Activated T-helper 2 cell treated with anti-CD3 and anti-CD28 coated beads, Interferon-gamma antibody, Interleukin-2, Interleukin-4, amounts not matched to agents 10 μg/mL and 5 μg/mL and 100 μg/mL, durations not matched to agents 14 hours and 24 hours and 36 hours (primary cell): ENCODE results near the gene CRY1. TPM values are rescaled to one million over a fixed set of nuclear protein-coding genes. Genes with fewer than 3 reads are reported as not detected.
A peak's percentile ranks its signal among the peaks of the same experiment; 100 is the strongest.
"Not testable (repeated sequence)": the region's sequence is repeated elsewhere in the genome, so short reads cannot be mapped to it uniquely, and the experiment has no call there.

Experiments used
- DNase-seq: peaks from one replicate; pipeline ENCODE4 v3.0.0; 2021; ENCODE audit warnings: low spot score
- H3K27ac Mint-ChIP-seq: one replicate; pipeline ENCODE4 v1.8.0; 2021; ENCODE audit warnings: mixed read lengths
- H3K27me3 Mint-ChIP-seq: one replicate; pipeline ENCODE4 v1.8.0; 2021; ENCODE audit warnings: low read depth, mixed read lengths
- H3K36me3 Mint-ChIP-seq: one replicate; pipeline ENCODE4 v1.8.0; 2021; ENCODE audit warnings: low read depth, mixed read lengths
- H3K4me1 Mint-ChIP-seq: one replicate; pipeline ENCODE4 v1.8.0; 2021; ENCODE audit warnings: low read depth, mixed read lengths
- H3K4me3 Mint-ChIP-seq: one replicate; pipeline ENCODE4 v1.8.0; 2021; ENCODE audit warnings: low read depth, mild to moderate bottlenecking, moderate library complexity, mixed read lengths
- H3K9me3 Mint-ChIP-seq: one replicate; pipeline ENCODE4 v1.8.0; 2021; ENCODE audit warnings: mixed read lengths
- intact Hi-C: fragments of 100-400 bp; cut with micrococcal nuclease; formaldehyde crosslinking; loops from one replicate; pipeline ENCODE4 v1.15.1; 2023
- total RNA-seq: library from RNA; stranded (reverse); gene quantifications from 2 replicates; pipeline ENCODE4 v1.2.3, GENCODE V29; 2022

Gene CRY1
- total RNA-seq, 1 donor from 2014 or later, result 25.4 TPM

DNA sequence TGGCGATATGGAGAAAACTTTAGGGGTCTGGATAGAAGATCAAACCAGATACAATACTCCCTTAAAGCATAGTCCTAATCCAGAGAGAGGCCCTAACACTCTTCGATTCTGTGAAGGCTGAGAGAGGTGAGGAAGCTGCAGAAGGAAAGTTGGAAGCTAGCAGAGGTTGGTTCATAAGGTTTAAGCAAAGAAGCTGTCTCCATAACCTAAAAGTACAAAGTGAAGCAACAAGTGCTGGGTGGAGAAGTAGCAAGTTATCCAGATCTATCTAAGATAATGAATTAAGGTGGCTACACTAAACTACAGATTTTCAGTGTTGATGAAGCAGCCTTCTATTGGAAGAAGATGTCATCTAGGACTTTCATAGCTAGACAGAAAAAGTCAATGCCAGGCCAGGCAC lies 81.8 kb downstream of the CRY1 start:
- Mint-ChIP-seq H3K4me3 (no peak overlapping the region), H3K27ac (no peak overlapping the region), H3K36me3 (no peaks in the 10 kb centered on the region), H3K27me3 (no peaks in the 10 kb centered on the region), H3K9me3 (no peaks in the 10 kb centered on the region), H3K4me1 (no peaks in the 10 kb centered on the region)
- no peak for DNase-seq
- intact Hi-C loops, result no loop called here

DNA sequence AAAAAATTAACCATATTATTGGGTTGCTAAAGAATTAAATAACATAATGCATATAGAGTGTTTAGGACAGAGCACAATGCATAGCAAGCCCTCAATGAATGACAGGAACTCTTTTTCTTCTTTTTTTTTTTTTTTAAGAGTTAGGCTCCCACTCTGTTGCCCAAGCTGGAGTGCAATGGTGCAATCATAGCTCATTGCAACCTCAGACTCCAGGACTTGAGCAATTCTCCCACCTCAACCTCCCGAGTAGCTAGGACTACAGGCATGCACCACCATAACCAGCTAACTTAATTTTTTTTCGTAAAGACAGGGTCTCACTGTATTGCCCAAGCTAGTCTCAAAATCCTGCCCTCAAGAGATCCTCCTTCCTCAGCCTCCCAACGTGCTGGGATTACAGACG lies 85.9 kb downstream of the CRY1 start:
- Mint-ChIP-seq H3K4me3 (no peak overlapping the region), H3K36me3 (no peaks in the 10 kb centered on the region), H3K9me3 (no peaks in the 10 kb centered on the region), H3K27me3 (no peaks in the 10 kb centered on the region), H3K4me1 (no peaks in the 10 kb centered on the region), H3K27ac (no peak overlapping the region)
- intact Hi-C loops, result no loop called here
- no peak for DNase-seq

DNA sequence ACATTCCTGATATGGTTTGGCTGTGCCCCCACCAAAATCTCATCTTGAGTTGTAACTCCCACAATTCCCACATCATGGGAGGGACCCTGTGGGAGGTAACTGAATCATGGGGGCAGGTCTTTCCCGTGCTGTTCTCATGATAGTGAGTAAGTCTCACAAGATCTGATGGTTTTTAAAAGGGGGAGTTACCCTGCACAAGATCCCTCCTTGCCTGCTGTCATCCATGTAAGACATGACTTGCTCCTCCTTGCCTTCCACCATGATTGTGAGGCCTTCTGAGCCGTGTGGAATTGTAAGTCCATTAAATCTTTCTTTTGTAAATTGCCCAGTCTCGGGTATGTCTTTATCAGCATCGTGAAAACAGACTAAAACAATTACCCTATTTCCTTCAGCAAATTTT lies 90.7 kb downstream of the CRY1 start:
- H3K36me3 Mint-ChIP-seq, H3K4me1 Mint-ChIP-seq, H3K9me3 Mint-ChIP-seq, H3K27me3 Mint-ChIP-seq, intact Hi-C loops, H3K27ac Mint-ChIP-seq, H3K4me3 Mint-ChIP-seq, DNase-seq: not testable (repeated sequence)

DNA sequence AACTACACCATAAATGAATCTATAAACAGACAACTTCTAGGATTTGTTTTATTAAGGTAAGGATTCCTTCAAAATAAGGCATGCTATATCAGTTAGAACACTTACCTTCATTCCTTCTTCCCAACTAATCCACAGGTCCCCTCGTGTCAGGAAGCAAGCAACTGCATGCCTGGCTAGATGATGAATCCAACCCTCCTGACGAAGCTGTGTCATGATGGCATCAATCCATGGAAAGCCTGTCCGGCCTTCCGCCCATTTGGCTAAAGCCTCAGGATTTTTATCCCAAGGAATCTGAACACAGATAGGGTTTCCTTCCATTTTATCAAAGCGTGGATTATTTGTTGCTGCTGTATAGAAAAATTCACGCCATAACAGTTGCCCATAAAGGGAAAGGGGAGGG lies 93.9 kb downstream of the CRY1 start:
- Mint-ChIP-seq H3K36me3 (peaks cover 28% of the 10 kb centered on the region), H3K9me3 (no peaks in the 10 kb centered on the region), H3K4me1 (no peaks in the 10 kb centered on the region), H3K27me3 (no peaks in the 10 kb centered on the region), H3K4me3 (no peak overlapping the region), H3K27ac (no peak overlapping the region)
- intact Hi-C loops, result no loop called here
- DNase-seq, result no peak

DNA sequence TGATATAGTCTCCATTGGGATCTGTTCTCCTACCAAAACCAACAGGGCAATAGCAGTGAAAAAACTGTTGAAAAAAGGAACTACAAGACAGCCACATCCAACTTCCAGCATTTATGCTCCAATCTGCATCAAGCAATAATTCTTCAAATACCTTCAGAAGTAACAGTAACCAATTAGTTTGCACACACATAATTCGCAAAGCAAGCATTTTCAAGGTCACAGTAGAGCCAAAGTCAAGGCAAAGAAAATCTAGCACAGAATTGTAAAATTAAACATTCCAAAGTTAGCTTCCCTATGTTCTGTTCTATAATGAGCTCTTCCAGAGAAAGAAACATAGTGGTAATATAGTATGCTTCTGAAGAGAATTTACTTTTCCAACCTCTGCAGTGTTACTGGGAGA lies 95.4 kb downstream of the CRY1 start:
- no peaks in the 10 kb centered on the region for H3K9me3 Mint-ChIP-seq
- H3K27ac Mint-ChIP-seq, result no peak overlapping the region
- peaks cover 28% of the 10 kb centered on the region for H3K36me3 Mint-ChIP-seq
- no peaks in the 10 kb centered on the region for H3K27me3 Mint-ChIP-seq
- no peak overlapping the region for H3K4me3 Mint-ChIP-seq
- no peak for DNase-seq
- intact Hi-C loops, result no loop called here
- H3K4me1 Mint-ChIP-seq, result no peaks in the 10 kb centered on the region

GRCh38 chr12:106996102-106996501 lies 97.2 kb downstream of the CRY1 start:
- intact Hi-C loops, H3K4me3 Mint-ChIP-seq, H3K27me3 Mint-ChIP-seq, H3K27ac Mint-ChIP-seq, H3K4me1 Mint-ChIP-seq, DNase-seq, H3K9me3 Mint-ChIP-seq: not testable (repeated sequence)
- peaks cover 31% of the 10 kb centered on the region for H3K36me3 Mint-ChIP-seq

- DNase-seq, result no peak
- intact Hi-C loops, result no loop called here
Measured at GRCh38 chr12:106994579-106995220, 98.6 kb downstream of the CRY1 start.

GRCh38 chr12:106987846-106988245 lies 105.5 kb downstream of the CRY1 start:
- intact Hi-C loops, result loop anchor here (1.0 to 2.0 kb wide), 2 partner anchors 31 to 105 kb away; partner anchors contain the start of gene CRY1
- peaks cover 34% of the 10 kb centered on the region for H3K4me1 Mint-ChIP-seq
- peaks cover 23% of the 10 kb centered on the region for H3K36me3 Mint-ChIP-seq
- peaks cover 8% of the 10 kb centered on the region for H3K9me3 Mint-ChIP-seq
- H3K27me3 Mint-ChIP-seq, result peaks cover 3% of the 10 kb centered on the region
- DNase-seq, result no peak
- no peak overlapping the region for H3K4me3 Mint-ChIP-seq
- no peak overlapping the region for H3K27ac Mint-ChIP-seq

More at GRCh38 chr12:106994579-106995220, 98.6 kb downstream of the CRY1 start:
- Mint-ChIP-seq H3K4me3 (no peak overlapping the region), H3K27me3 (no peaks in the 10 kb centered on the region), H3K27ac (no peak overlapping the region), H3K36me3 (peaks cover 26% of the 10 kb centered on the region), H3K4me1 (no peaks in the 10 kb centered on the region), H3K9me3 (no peaks in the 10 kb centered on the region)

GRCh38 chr12:106986625-106987389 lies 106.5 kb downstream of the CRY1 start, which contains the start of gene MTERF2:
MTERF2 (minus strand) TSS chr12:106987146; CDS start chr12:106978714, 8,432 bp downstream.
- DNase-seq, result peak; percentile 63
- intact Hi-C loops, result loop anchor here (1.0 to 2.0 kb wide), 2 partner anchors 30 to 106 kb away; partner anchors contain the start of gene CRY1
- Mint-ChIP-seq H3K27me3 (peaks cover 3% of the 10 kb centered on the region), H3K4me1 (peaks cover 34% of the 10 kb centered on the region), H3K36me3 (peaks cover 23% of the 10 kb centered on the region), H3K9me3 (peaks cover 8% of the 10 kb centered on the region), H3K27ac (peak within 1 kb of the TSS; percentile 53), H3K4me3 (peak within 1 kb of the TSS; percentile 84)

- H3K36me3 Mint-ChIP-seq, result peaks cover 21% of the 10 kb centered on the region
- intact Hi-C loops, result loop anchor here (2.0 kb wide), 1 partner anchor 29 kb away; no protein-coding TSS in a partner anchor
- no peak overlapping the region for H3K27ac Mint-ChIP-seq
- peaks cover 3% of the 10 kb centered on the region for H3K27me3 Mint-ChIP-seq
- peak overlapping the region; percentile 84 for H3K4me3 Mint-ChIP-seq
- no peak for DNase-seq
- H3K4me1 Mint-ChIP-seq, result peaks cover 34% of the 10 kb centered on the region
- peaks cover 8% of the 10 kb centered on the region for H3K9me3 Mint-ChIP-seq
Measured at GRCh38 chr12:106986135-106986534, 107.2 kb downstream of the CRY1 start.

DNA sequence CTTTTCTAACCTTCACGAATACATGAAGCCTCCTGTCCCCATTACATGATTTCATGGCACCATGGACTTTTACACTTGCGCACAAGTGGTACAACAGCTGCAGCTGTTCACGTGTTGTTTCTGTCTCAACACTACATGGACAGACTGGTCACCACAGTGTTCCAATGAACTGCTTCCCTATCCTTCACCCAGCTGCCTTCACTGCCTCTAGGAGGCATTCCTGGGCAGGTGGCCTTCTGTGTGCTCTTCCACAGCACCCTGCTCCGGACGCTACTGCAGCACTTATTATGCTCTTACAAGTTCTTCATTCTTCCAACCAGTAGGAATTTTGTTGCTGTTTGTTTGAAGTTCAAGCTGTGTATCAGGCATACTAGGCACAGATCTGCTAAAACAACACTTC lies 107.9 kb downstream of the CRY1 start:
- H3K9me3 Mint-ChIP-seq, result peaks cover 8% of the 10 kb centered on the region
- H3K4me3 Mint-ChIP-seq, result no peak overlapping the region
- peaks cover 34% of the 10 kb centered on the region for H3K4me1 Mint-ChIP-seq
- peaks cover 3% of the 10 kb centered on the region for H3K27me3 Mint-ChIP-seq
- DNase-seq, result no peak
- H3K36me3 Mint-ChIP-seq, result peaks cover 21% of the 10 kb centered on the region
- H3K27ac Mint-ChIP-seq, result no peak overlapping the region
- intact Hi-C loops, result no loop called here

- Mint-ChIP-seq H3K36me3 (peaks cover 21% of the 10 kb centered on the region), H3K4me1 (peaks cover 34% of the 10 kb centered on the region), H3K4me3 (no peak overlapping the region), H3K27ac (no peak overlapping the region), H3K9me3 (peaks cover 8% of the 10 kb centered on the region), H3K27me3 (peaks cover 3% of the 10 kb centered on the region)
- no peak for DNase-seq
- intact Hi-C loops, result no loop called here
Measured at GRCh38 chr12:106984588-106985137, 108.7 kb downstream of the CRY1 start.

- no peak for DNase-seq
- no peak overlapping the region for H3K4me3 Mint-ChIP-seq
- peaks cover 30% of the 10 kb centered on the region for H3K4me1 Mint-ChIP-seq
- intact Hi-C loops, result no loop called here
- H3K9me3 Mint-ChIP-seq, result peaks cover 8% of the 10 kb centered on the region
- H3K36me3 Mint-ChIP-seq, result peaks cover 28% of the 10 kb centered on the region
- H3K27ac Mint-ChIP-seq, result no peak overlapping the region
- no peaks in the 10 kb centered on the region for H3K27me3 Mint-ChIP-seq
Measured at GRCh38 chr12:106982229-106982628, 111.1 kb downstream of the CRY1 start.
